HG02678 (cell line): ENCODE results near the gene SLC10A1.

Experiments
- ATAC-seq: cut with Tn5 transposase; IDR thresholded peaks from one replicate; pipeline ENCODE4 v1.9.1; 2021; ENCODE audit warnings: mild to moderate bottlenecking, moderate library complexity; ENCODE audit not compliant: unreplicated experiment

SLC10A1 gene

GRCh38 chr14:69811227-69811867, 14.3 kb upstream of the SLC10A1 start:
- ATAC-seq: no peak

DNA sequence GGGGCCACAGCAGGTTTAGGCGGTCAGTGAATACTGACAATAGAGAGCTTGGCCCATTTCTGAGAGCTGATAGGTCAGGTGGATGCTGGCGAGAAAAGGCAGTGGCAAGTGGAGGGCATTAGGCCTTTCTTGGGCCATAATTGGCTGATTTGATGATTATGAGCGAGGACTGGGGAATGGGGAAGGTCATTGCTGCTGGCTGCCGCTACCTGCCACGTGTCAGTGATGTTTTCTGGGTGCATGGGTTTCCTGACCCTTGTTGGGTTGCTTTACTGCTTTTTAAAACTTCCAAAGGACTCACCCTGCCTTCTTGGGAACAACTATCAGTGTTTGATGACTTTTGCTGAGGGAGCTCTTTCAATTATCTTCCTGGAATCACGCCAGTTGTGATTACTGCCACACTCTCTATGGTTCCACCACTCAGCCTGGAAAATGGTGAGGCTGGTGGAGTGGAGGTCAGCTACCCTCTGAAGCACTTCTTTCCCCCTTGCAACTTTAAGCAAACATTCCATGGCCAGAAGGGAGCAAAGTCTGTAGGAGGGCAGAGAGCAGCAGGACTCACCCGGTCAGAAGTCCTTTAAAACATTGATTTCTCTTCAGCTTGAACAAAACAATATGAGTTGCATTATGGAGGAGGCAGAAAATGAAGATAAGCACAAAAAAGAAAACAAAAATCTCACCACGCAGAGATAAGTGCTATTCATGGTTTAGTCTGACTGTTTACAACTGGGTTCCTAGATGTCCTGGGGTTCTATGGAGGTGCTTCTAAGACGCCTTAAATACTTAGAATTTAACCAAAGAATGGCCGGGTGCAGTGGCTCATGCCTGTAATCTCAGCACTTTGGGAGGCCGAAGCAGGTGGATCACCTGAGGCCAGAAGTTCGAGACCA, 12.1 kb upstream of the SLC10A1 start:
- no peak for ATAC-seq

DNA sequence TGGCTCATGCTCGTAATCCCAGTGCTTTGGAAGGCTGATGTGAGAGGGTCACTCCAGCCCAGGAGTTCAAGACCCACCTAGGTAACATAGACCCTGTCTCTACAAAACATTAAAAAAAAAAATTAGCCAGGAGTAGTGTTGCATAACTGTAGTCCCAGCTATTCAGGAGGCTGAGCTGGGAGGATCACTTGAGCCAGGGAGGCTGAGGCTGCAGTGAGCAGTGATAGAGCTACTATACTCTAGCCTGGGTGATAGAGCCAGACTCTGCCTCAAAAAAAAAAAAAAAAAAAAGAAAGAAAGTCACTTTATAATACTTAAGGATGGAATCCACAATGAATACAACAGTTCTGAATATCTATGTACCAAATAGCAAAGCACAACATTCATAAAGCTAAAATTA, 10.2 kb upstream of the SLC10A1 start:
- ATAC-seq: no peak

- no peak for ATAC-seq
Measured at GRCh38 chr14:69804902-69805301, 7.9 kb upstream of the SLC10A1 start.

- ATAC-seq: no peak
Measured at GRCh38 chr14:69803753-69804152, 6.7 kb upstream of the SLC10A1 start.

- ATAC-seq: no peak
Measured at GRCh38 chr14:69798339-69798735, 1.3 kb upstream of the SLC10A1 start.

DNA sequence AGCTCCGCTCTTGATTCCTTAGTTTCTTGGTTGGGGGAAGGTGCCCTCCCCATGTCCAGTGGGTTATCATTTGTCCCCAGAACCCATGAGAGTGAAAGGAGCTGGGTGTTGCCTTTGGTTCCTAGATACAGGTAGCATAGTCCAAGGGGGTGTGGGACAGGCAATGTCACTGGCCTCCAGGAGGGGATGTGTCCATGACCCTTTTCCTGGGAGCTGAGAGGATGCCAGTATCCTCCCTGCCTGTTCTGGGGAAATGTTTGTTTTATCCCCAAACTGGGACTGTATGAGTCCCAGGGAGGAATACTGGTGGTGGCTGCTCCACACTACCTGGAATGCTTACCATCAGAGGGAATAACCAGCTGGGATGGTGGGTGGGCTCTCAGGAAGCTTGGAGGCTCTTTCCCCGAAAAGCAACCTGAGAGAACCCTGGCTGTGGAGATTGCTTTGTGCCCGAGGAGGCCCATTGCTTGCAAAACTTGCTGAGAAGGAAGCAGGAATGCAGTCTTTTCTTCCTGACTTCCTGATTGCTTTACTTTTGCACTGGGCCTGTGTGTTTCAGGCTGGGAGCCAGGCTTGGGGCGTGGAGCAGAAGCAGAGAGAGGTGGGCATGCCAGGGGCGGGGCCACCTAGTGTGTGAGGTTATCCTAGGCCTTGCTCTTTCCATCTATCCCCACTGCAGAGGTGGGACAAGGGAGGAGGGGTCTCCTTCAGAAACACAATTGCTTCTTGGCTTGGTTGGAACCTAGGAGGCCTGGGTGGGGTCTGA, 715 bp upstream of the SLC10A1 start:
- ATAC-seq: no peak

DNA sequence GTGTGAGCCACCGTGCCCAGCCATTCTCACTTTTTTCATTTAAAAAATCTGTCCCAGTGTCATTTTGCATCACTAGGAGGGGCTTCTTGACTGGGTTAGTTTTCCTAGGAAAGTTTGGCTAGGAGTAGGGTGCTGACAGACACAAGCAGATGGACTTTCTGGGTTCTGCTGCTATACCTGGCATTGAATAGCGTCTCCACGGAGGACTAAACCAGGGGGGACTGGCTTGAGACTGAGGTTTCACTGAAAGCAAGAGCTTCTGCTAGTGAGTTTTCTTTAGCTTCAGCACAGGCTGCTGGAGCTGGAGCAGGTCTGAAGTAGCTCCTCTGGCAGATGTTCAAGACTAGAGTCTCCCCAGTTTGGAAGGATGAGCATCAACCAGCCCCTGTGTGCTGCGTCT, 1.4 kb downstream of the SLC10A1 start:
- ATAC-seq: no peak

- no peak for ATAC-seq
Measured at GRCh38 chr14:69794791-69795190, 2.2 kb downstream of the SLC10A1 start.

DNA sequence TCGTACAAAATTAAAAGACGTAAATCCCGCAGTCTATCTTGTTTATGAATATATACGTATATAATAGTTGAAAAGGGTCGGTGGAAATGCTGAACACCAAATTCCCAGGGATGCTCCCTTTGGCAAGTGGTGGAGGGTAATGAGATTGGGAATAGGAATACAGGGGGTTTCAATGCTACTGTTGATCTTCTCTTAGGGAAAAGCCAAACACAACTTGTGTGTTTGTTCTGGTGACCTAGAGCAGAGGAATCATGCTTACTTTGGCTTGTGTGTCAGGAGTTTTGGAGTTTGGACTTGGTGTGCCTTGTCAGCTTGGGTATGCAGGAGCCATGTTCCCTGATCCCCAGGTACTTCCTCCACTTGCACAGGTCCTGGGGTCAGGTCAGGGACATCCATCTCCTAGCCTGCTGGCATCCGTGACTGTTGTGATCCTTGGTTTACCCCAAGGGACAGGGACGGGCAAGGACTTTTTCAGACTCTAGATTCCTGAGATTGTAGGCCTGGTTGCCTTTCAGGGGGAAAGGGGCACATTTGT, 4.1 kb downstream of the SLC10A1 start:
- ATAC-seq: no peak

- no peak for ATAC-seq
Measured at GRCh38 chr14:69789118-69789640, 7.9 kb downstream of the SLC10A1 start.

DNA sequence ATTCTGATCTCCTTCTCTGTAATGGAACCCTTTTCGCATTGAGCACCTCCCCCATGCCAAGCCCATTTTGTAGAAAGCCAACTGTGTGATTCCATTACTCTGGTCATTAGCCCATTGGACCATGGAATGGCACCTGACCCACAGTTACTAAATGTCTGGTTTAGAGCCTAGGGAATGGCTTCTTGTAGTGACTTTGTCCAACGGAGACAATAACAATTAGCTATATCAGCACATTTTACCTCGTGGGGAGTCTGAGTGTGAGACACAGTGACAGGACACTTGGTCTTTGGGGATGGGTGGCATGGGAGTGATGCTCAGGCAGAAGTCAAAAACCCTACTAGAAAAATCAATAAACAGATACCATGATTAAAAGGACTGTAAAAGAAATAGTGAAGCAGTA, 10.4 kb downstream of the SLC10A1 start:
- ATAC-seq: no peak

DNA sequence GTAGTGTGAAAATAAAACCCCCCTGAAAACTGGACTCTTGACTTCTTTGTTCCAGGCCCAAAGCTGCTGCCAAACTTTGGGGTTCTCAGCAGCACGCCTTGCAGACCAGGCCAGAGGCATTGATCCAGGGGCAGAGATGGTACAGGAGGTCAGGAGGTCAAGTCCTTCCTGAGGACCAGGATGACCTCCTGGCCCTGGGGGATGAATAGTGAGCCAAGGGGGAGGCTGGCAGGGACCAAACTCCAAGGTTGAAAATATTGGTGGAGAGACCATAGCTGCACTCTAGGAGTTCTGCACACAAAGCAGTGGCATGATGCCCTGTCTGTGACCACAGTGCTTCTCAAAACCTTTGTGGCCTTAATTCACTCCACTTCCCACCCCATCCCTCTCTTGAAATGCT, 12.1 kb downstream of the SLC10A1 start:
- no peak for ATAC-seq

GRCh38 chr14:69780952-69781351, 16.1 kb downstream of the SLC10A1 start:
- no peak for ATAC-seq

- no peak for ATAC-seq
Measured at GRCh38 chr14:69780092-69780491, 16.9 kb downstream of the SLC10A1 start.

GRCh38 chr14:69779088-69779487, 18.0 kb downstream of the SLC10A1 start:
- no peak for ATAC-seq

DNA sequence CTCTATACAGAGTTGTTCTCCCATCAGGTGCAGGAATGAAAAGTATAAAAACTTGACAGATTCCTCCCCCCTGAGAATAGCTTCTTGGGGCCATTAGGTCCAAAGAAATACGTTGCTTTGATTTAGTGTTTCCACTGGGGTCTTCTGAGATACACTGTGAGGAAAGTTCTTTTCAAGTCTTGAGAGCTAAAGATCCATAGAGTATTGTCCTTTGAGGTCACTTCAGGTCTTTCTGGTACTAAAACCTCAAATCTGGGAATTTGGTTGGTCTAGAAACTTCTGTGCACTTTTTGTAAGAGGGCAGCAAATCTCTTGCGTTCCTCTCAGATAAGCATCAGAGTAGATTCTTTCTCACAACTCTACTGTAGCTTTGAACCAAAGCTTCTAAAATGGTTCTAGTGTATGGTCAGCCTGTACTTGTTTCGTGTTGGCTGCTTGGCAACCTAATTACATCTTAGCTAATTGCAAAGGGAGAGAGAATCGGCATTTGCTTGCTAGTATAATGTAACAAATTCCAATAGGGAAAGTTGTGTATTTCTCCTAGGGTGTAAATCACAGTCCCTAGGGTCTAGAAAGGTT, 20.1 kb downstream of the SLC10A1 start:
- no peak for ATAC-seq

DNA sequence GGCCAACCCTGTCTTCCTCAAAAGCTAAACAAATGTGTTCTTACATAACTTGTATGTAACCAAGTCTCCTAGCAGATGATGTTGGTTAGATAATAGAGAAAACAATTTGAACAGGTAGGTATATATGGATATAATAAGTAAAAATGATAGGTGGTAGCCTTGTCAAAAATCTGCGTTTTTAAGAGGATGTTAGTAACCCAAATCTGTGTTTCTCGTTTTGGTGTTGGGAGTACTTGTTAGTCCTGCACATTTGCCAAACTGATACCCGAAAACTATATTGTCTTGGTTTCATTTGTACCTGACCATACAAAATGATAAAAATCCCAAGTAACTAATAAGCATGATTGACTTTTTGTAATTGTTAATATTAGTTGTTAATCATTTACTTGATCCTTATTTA, 22.0 kb downstream of the SLC10A1 start:
- no peak for ATAC-seq

DNA sequence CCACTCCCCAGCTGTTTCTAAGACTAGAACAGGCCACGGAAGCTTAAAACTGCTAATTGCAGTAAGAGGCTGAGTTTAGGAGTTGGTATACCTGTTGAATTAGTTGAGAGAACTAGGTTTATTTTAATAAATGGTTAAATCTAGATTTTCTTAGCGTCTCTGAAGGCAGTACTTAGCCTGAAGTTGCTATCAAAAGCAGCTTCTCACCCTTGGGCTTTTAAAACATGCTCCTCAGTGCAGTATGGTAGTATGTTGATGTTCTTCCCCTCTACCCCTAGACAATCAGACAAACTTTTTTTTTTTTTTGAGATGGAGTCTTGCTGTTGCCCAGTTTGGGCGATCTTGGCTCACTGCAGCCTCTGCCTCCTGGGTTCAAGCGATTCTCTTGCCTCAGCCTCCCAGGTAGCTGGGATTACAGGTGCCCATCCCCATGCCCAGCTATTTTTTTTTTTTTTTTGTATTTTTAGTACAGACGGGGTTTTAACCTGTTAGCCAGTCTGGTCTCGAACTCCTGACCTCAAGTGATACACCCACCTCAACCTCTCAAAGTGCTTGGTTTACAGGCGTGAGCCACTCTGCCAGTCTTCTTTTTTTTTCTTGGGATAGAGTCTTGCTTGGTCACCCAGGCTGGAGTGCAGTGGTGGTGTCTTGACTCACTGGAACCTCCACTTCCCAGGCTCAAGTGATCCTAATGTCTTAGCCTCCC, 23.3 kb downstream of the SLC10A1 start:
- ATAC-seq: no peak
